H9 (cell line): ENCODE results near the gene CYBA. TPM values are rescaled to one million over a fixed set of nuclear protein-coding genes. Genes with fewer than 3 reads are reported as not detected.

Source experiments
- DNase-seq: peaks from one replicate; pipeline ENCODE4 v3.0.0-alpha.2; 2017
- H2AFZ ChIP-seq: one replicate; pipeline ENCODE4 v1.6.1; 2013; ENCODE audit warnings: mild to moderate bottlenecking, low read length, control low read depth, moderate library complexity
- H2AK5ac ChIP-seq: 2 replicates; pipeline ENCODE4 v1.6.1; 2013; ENCODE audit warnings: low read length, control low read depth, mixed read lengths; ENCODE audit not compliant: insufficient read length
- H2BK120ac ChIP-seq: one replicate; pipeline ENCODE4 v1.6.1; 2013; ENCODE audit warnings: low read depth, mild to moderate bottlenecking, low read length, control low read depth, inconsistent platforms; ENCODE audit not compliant: poor library complexity, severe bottlenecking
- H2BK12ac ChIP-seq: 2 replicates; pipeline ENCODE4 v1.6.1; 2013; ENCODE audit warnings: low read length, control low read depth, mixed read lengths, low read depth; ENCODE audit not compliant: insufficient read length
- H2BK15ac ChIP-seq: 2 replicates; pipeline ENCODE4 v1.6.1; 2013; ENCODE audit warnings: low read depth, low read length, control low read depth
- H2BK20ac ChIP-seq: one replicate; pipeline ENCODE4 v1.6.1; 2013; ENCODE audit warnings: low read depth, mild to moderate bottlenecking, low read length, control low read depth, inconsistent platforms; ENCODE audit not compliant: poor library complexity, severe bottlenecking
- H2BK5ac ChIP-seq: 2 replicates; pipeline ENCODE4 v1.6.1; 2013; ENCODE audit warnings: low read length, control low read depth, mixed read lengths; ENCODE audit not compliant: insufficient read length
- H3K14ac ChIP-seq: 2 replicates; pipeline ENCODE4 v1.6.1; 2013; ENCODE audit warnings: low read length, control low read depth; ENCODE audit not compliant: insufficient read depth
- H3K18ac ChIP-seq: 2 replicates; pipeline ENCODE4 v1.6.1; 2013; ENCODE audit warnings: low read depth, mild to moderate bottlenecking, mixed read lengths, low read length, control low read depth; ENCODE audit not compliant: insufficient read length
- H3K23ac ChIP-seq: 2 replicates; pipeline ENCODE4 v1.6.1; 2013; ENCODE audit warnings: low read length, control low read depth, mixed read lengths, low read depth; ENCODE audit not compliant: insufficient read length
- H3K23me2 ChIP-seq: 2 replicates; pipeline ENCODE4 v1.6.1; 2013; ENCODE audit warnings: low read depth, mild to moderate bottlenecking, mixed read lengths, low read length, control low read depth; ENCODE audit not compliant: insufficient read length, poor library complexity, severe bottlenecking
- H3K27ac ChIP-seq: 2 replicates; pipeline ENCODE4 v1.5.1; 2013; ENCODE audit warnings: low read length, control low read depth, mixed read lengths, low read depth; ENCODE audit not compliant: insufficient read length
- H3K27me3 ChIP-seq: 2 replicates; pipeline ENCODE4 v1.6.1; 2013; ENCODE audit warnings: low read length, control low read depth, inconsistent platforms; ENCODE audit not compliant: insufficient read depth
- H3K4ac ChIP-seq: 2 replicates; pipeline ENCODE4 v1.6.1; 2013; ENCODE audit warnings: low read depth, mild to moderate bottlenecking, control low read depth, inconsistent platforms, low read length, moderate library complexity
- H3K4me1 ChIP-seq: 2 replicates; pipeline ENCODE4 v1.6.1; 2013; ENCODE audit warnings: low read length, control low read depth, inconsistent platforms; ENCODE audit not compliant: insufficient read depth
- H3K4me2 ChIP-seq: 2 replicates; pipeline ENCODE4 v1.6.1; 2013; ENCODE audit warnings: low read length, control low read depth, mixed read lengths; ENCODE audit not compliant: insufficient read length, insufficient read depth
- H3K56ac ChIP-seq: 2 replicates; pipeline ENCODE4 v1.6.1; 2013; ENCODE audit warnings: low read depth, mild to moderate bottlenecking, mixed read lengths, low read length, control low read depth; ENCODE audit not compliant: insufficient read length
- H3K79me1 ChIP-seq: 2 replicates; pipeline ENCODE4 v1.6.1; 2013; ENCODE audit warnings: low read depth, mild to moderate bottlenecking, moderate library complexity, low read length, control low read depth, inconsistent platforms; ENCODE audit not compliant: insufficient read depth, poor library complexity, severe bottlenecking
- H3K79me2 ChIP-seq: 2 replicates; pipeline ENCODE4 v1.6.1; 2013; ENCODE audit warnings: low read length, control low read depth, inconsistent platforms; ENCODE audit not compliant: insufficient read depth
- H3K9ac ChIP-seq: 2 replicates; pipeline ENCODE4 v1.6.1; 2013; ENCODE audit warnings: low read length, control low read depth, mixed read lengths; ENCODE audit not compliant: insufficient read length; ENCODE audit errors: extremely low read depth
- H3K9me3 ChIP-seq: one replicate; pipeline ENCODE4 v1.6.1; 2013; ENCODE audit warnings: low read depth, low read length, inconsistent platforms; ENCODE audit not compliant: control insufficient read depth
- H3T11ph ChIP-seq: one replicate; pipeline ENCODE4 v1.6.1; 2013; ENCODE audit warnings: mild to moderate bottlenecking, low read length, control low read depth, inconsistent platforms
- H4K20me1 ChIP-seq: one replicate; pipeline ENCODE4 v1.6.1; 2013; ENCODE audit not compliant: control insufficient read depth, insufficient read length, insufficient read depth
- H4K5ac ChIP-seq: 2 replicates; pipeline ENCODE4 v1.6.1; 2013; ENCODE audit warnings: low read depth, mild to moderate bottlenecking, mixed read lengths, low read length, control low read depth; ENCODE audit not compliant: insufficient read length
- H4K8ac ChIP-seq: replicated peaks from 2 replicates; pipeline ENCODE4 v1.6.1; 2013; ENCODE audit warnings: low read length, control low read depth, mixed read lengths, low read depth; ENCODE audit not compliant: insufficient read length
- H4K91ac ChIP-seq: 2 replicates; pipeline ENCODE4 v1.6.1; 2013; ENCODE audit warnings: low read depth, mild to moderate bottlenecking, moderate library complexity, mixed read lengths, low read length, control low read depth; ENCODE audit not compliant: insufficient read length
- H3K27ac Mint-ChIP-seq, 3 experiments: 2 replicates in 2 of 3; 3 replicates in 1 of 3; pipeline ENCODE4 v1.8.0; 2020 to 2021; ENCODE audit warnings: mixed read lengths in 3 of 3, mild to moderate bottlenecking in 1 of 3, moderate library complexity in 1 of 3
- H3K27me3 Mint-ChIP-seq: 2 replicates; pipeline ENCODE4 v1.8.0; 2021; ENCODE audit warnings: low read depth, mild to moderate bottlenecking, moderate library complexity, mixed read lengths
- H3K36me3 Mint-ChIP-seq, 3 experiments: 2 replicates in 2 of 3; 3 replicates in 1 of 3; pipeline ENCODE4 v1.8.0; 2020 to 2021; ENCODE audit warnings: low read depth in 3 of 3, mixed read lengths in 3 of 3; ENCODE audit not compliant: insufficient read depth in 1 of 3
- H3K4me1 Mint-ChIP-seq, 2 experiments: 2 replicates each; pipeline ENCODE4 v1.8.0; 2020; ENCODE audit warnings: mixed read lengths in 2 of 2
- H3K4me3 Mint-ChIP-seq, 2 experiments: 2 replicates in 1 of 2; 3 replicates in 1 of 2; pipeline ENCODE4 v1.8.0; 2020 to 2021; ENCODE audit warnings: mild to moderate bottlenecking in 2 of 2, mixed read lengths in 2 of 2, moderate library complexity in 1 of 2
- H3K9me3 Mint-ChIP-seq, 2 experiments: 2 replicates in 1 of 2; 3 replicates in 1 of 2; pipeline ENCODE4 v1.8.0; 2020; ENCODE audit warnings: mild to moderate bottlenecking in 2 of 2, mixed read lengths in 2 of 2, moderate library complexity in 1 of 2
- WGBS: extraction: QIAGEN DNeasy Blood & Tissue Kit; methylation state at CpG from one replicate; pipeline ENCODE4 v1.1.7; 2013; ENCODE audit warnings: missing lambda C conversion rate, low lambda C conversion rate, mixed read lengths; ENCODE audit not compliant: insufficient read length; ENCODE audit errors: extremely low coverage; 5-methylcytosine and 5-hydroxymethylcytosine counted together
- total RNA-seq: library from RNA; stranded (reverse); gene quantifications from 2 replicates; pipeline ENCODE4 v1.2.1, GENCODE V29; 2021
- TF ChIP-seq, protein P1 (sequence below): fragments of 200-600 bp; sonication (generic); conservative IDR thresholded peaks from 3 replicates; pipeline ENCODE4 v1.8.0; 2021; ENCODE audit warnings: antibody characterized with exemption, mild to moderate bottlenecking

Gene CYBA
- total RNA-seq, 1 experiment from 2014 or later, result 153 TPM

DNA sequence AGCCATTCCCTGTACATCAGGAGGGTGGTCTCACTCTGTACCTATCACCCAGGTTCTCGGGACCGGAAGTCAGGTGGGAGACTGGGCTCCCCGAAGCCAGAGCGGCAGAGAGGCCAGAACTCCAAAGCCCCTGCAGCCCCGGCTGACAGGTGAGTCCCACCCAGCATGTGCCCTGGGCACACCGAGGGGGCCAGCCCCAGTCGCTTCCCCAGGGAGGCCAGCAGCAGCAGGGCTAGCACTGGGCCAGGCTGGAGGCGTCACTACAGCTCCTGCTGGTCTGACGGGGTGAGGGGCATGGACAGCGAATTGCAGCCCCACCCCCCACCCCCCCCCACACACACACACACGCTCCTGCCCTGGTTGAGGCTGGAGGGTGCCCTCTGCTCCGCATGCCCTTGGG, 20.4 kb downstream of the CYBA start:
- H4K8ac ChIP-seq, result no peak overlapping the region
- H3K18ac ChIP-seq, result no peak overlapping the region
- H2AFZ ChIP-seq, result no peak overlapping the region
- Mint-ChIP-seq H3K4me3 (no peak overlapping the region), H3K36me3 (peaks cover 13 to 54% (median 48%) of the 10 kb centered on the region in 3 experiments; a peak in 6 of 7 replicates), H3K27me3 (peaks cover 2% of the 10 kb centered on the region; the same call in 1 of the 2 replicates), H3K4me1 (peaks cover 0 to 20% of the 10 kb centered on the region in 2 experiments; a peak in 3 of 4 replicates), H3K9me3 (no peaks in the 10 kb centered on the region; a peak in 1 of 5 replicates), H3K27ac (no peak overlapping the region)
- H3K9ac ChIP-seq, result no peak overlapping the region
- no peak overlapping the region for H2BK12ac ChIP-seq
- no peak overlapping the region for H2BK15ac ChIP-seq
- H3K4ac ChIP-seq, result no peak overlapping the region
- no peaks in the 10 kb centered on the region for H3K79me2 ChIP-seq
- H4K5ac ChIP-seq, result no peak overlapping the region
- no peak overlapping the region for H2BK20ac ChIP-seq
- TF ChIP-seq, protein P1, sequence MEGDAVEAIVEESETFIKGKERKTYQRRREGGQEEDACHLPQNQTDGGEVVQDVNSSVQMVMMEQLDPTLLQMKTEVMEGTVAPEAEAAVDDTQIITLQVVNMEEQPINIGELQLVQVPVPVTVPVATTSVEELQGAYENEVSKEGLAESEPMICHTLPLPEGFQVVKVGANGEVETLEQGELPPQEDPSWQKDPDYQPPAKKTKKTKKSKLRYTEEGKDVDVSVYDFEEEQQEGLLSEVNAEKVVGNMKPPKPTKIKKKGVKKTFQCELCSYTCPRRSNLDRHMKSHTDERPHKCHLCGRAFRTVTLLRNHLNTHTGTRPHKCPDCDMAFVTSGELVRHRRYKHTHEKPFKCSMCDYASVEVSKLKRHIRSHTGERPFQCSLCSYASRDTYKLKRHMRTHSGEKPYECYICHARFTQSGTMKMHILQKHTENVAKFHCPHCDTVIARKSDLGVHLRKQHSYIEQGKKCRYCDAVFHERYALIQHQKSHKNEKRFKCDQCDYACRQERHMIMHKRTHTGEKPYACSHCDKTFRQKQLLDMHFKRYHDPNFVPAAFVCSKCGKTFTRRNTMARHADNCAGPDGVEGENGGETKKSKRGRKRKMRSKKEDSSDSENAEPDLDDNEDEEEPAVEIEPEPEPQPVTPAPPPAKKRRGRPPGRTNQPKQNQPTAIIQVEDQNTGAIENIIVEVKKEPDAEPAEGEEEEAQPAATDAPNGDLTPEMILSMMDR, result no peak
- H3K4me2 ChIP-seq, result no peak overlapping the region
- H3K56ac ChIP-seq, result no peak overlapping the region
- peaks cover 15% of the 10 kb centered on the region for H3K23me2 ChIP-seq
- no peaks in the 10 kb centered on the region for H3K4me1 ChIP-seq
- H3K79me1 ChIP-seq, result no peaks in the 10 kb centered on the region
- H3K14ac ChIP-seq, result no peak overlapping the region
- H3T11ph ChIP-seq, result no peak overlapping the region
- H2AK5ac ChIP-seq, result no peak overlapping the region
- no CpG with 5 or more reads among the region's 12 CpGs for WGBS
- H3K27me3 ChIP-seq, result no peaks in the 10 kb centered on the region
- no peak overlapping the region for H3K23ac ChIP-seq
- DNase-seq, result no peak
- no peak overlapping the region for H2BK120ac ChIP-seq
- no peak overlapping the region for H3K27ac ChIP-seq
- H4K20me1 ChIP-seq, result no peaks in the 10 kb centered on the region
- no peak overlapping the region for H4K91ac ChIP-seq
- H2BK5ac ChIP-seq, result no peak overlapping the region
- no peaks in the 10 kb centered on the region for H3K9me3 ChIP-seq
